Fibroblast of mammary gland (primary cell): ENCODE measurements around the gene DNASE1L1.

Experiments used
- DNase-seq: peaks from one replicate; pipeline ENCODE4 v3.0.0-alpha.2; 2010; ENCODE audit warnings: low read depth
- H3K4me3 ChIP-seq: 2 replicates; pipeline ENCODE4 v1.5.1; 2011; ENCODE audit warnings: low read depth, mild to moderate bottlenecking, low read length, moderate library complexity; ENCODE audit not compliant: control insufficient read depth
- TF ChIP-seq, protein P1 (sequence below): conservative IDR thresholded peaks from 2 replicates; pipeline ENCODE4 v1.5.1; 2011; ENCODE audit warnings: low read depth, low read length, inconsistent platforms; ENCODE audit not compliant: control insufficient read depth, insufficient read depth

Gene DNASE1L1

DNA sequence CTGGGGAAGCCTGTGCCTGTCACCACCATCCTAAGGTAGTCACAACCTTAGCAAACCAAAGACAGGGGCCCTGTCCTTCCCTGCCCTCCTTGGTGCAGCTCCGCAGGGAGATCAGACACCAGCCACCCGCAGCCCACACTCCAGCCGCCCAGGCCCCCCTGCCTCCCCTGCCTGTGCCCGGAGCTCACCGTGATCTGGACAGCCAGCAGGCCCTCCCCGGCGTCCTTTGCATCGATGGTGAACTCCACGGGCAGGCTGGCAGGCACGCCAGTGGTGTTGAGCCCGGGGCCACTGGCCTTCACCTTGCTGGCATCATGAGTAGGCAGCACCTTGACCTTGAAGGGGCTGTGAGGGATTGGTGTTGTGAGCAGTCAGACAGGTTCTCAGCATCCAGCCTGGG is 51.0 kb downstream of the DNASE1L1 start:
- TF ChIP-seq, protein P1, sequence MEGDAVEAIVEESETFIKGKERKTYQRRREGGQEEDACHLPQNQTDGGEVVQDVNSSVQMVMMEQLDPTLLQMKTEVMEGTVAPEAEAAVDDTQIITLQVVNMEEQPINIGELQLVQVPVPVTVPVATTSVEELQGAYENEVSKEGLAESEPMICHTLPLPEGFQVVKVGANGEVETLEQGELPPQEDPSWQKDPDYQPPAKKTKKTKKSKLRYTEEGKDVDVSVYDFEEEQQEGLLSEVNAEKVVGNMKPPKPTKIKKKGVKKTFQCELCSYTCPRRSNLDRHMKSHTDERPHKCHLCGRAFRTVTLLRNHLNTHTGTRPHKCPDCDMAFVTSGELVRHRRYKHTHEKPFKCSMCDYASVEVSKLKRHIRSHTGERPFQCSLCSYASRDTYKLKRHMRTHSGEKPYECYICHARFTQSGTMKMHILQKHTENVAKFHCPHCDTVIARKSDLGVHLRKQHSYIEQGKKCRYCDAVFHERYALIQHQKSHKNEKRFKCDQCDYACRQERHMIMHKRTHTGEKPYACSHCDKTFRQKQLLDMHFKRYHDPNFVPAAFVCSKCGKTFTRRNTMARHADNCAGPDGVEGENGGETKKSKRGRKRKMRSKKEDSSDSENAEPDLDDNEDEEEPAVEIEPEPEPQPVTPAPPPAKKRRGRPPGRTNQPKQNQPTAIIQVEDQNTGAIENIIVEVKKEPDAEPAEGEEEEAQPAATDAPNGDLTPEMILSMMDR, result no peak

DNA sequence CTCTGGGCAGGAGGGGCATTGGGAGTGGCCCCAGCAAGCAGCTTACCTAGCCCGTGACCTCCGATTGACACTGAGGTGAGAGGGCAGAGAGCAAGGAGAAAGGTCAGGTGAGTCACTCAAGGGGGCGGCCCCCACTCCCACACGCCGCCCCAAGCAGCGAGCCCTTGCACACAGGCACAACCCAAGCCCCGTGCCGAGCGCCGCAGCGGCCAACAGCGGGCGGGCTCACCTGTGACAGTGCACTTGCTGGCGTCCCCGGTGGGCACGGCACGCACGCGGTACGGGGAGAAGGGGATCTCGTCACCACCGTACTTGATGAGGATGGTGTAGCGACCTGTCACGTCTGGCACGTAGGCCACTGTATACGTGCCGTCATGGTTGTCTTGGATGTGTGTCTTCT is 51.8 kb downstream of the DNASE1L1 start:
- H3K4me3 ChIP-seq, result no peak overlapping the region
- DNase-seq, result no peak
- TF ChIP-seq, protein P1, result no peak

More for the DNA sequence above, 51.0 kb downstream of the DNASE1L1 start:
- no peak for DNase-seq
- H3K4me3 ChIP-seq, result no peak overlapping the region

DNA sequence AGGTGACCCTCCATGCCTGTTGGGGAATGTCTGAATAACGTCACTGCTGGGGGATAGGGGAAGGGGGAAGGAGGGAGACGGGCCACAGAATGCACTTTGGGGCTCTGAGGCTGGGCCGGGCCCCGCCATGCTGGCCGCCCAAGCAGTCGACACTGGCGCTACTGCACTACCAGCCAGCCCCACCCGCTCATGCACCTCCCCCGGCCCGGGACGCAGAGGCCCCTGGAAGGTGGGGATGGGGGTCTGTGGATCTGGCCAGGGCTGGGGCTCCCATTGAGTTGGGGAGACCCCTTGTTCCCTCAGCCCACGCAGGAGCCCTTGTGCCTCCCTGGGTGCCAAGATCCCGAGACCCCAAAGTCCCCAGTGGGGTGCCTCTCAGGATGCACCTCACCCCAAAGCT is 52.5 kb downstream of the DNASE1L1 start:
- H3K4me3 ChIP-seq, result no peak overlapping the region
- no peak for DNase-seq
- TF ChIP-seq, protein P1, result no peak

DNA sequence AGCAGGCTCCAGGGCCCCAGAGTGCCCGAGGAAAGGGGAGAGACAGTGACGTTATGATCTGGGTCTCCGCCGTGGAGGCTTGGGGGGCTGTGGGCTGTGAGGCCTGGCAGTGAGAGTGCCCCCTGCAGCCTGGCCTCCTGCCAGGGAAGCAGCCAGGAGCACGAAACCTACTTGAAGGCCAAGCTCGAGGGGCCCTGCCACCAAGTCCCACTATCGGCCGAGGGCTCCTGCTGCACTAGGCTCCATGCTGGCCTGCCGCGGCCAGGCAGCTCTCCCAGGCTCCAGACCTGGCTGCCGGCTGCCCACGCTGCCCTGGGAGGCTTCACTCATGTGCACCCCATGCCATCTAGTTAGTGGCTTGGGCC is 53.3 kb downstream of the DNASE1L1 start:
- TF ChIP-seq, protein P1, result no peak
- no peak overlapping the region for H3K4me3 ChIP-seq
- no peak for DNase-seq

DNA sequence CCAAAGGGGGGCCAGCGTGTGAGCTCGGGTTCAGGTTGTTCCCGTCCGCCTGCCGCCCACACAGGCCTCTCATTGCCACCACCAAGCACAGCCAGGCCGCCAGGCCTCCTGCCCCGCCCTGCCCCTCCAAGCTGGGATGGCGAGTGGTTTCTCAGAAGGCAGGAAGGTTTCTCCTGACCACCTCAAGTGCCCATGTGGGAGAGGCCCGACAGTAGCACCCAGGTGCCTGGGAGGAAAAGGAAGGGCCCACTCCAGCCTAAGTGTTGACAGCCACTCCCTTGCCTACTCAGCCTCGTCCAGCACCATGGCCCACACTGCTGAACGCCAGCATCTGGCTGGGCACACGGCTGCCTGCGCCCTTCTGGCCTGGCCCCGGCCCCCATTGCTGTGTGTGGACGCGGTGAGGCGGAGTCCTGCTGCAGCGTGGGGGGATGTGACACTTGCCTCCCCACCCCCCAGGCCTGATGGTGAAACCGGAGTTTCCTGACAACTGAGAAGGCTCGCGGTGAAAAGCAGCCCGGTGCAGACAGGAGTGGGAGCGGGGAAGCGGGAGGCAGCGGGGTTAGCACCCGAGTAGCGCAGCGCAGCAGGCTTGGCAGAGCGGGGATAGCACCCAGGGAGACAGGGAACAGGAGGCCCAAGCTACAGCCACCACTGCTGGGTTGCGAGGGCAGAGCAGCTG is 53.8 kb downstream of the DNASE1L1 start:
- TF ChIP-seq, protein P1, result no peak
- no peak overlapping the region for H3K4me3 ChIP-seq
- DNase-seq, result no peak

DNA sequence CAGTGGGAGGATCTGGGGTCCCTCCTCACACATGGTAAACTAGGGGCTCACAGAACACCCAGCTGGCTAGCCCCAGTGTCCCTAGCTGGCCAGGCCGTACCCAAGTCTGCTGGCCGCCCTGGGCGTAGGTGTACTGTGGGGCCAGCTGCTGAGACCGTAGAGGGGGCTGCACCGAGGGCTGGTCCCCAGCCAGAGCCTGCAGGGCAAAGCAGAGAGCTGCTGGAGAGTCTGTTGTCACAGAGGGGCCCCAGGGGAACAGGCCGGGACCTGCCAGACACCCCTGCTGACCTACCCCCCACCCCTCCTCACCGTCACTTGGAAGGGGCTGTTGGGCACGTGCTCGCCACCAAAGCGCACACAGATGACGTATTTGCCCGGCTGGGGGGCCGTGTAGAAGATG is 54.5 kb downstream of the DNASE1L1 start:
- H3K4me3 ChIP-seq, result no peak overlapping the region
- TF ChIP-seq, protein P1, result no peak
- DNase-seq, result no peak

DNA sequence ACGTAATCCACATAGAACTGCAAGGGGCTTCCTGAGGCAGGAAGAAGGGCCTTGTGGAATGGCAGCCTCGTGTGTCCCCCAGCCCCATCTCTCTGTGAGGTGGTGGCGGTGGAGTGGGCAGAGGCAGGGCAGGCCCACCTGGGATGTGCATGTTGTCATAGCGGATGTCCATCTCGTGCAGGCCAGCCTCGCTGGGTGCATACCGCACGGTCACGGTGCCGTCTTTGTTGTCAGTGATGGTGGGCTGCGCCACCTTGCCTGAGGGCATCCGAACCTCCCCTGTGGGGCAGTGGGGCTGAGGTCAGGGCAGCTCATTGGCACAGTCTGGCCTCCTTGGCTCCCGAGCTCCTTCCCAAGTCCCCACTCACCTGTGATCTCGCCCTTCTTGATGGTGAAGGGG is 55.0 kb downstream of the DNASE1L1 start:
- DNase-seq, result no peak

More for the DNA sequence above, 55.0 kb downstream of the DNASE1L1 start:
- H3K4me3 ChIP-seq, result no peak overlapping the region
- TF ChIP-seq, protein P1, result no peak
